Stimulated activated CD8-positive, alpha-beta memory T cell treated with anti-CD3 and anti-CD28 coated beads, Interleukin-12 subunit alpha, Interleukin-12 subunit beta, amount 100 ng/mL, for 1 hour (primary cell): ENCODE results near the gene KCNC1.

Source experiments
- DNase-seq: peaks from one replicate; pipeline ENCODE4 v3.0.0-alpha.2; 2020; ENCODE audit warnings: low read depth

Gene KCNC1

DNA sequence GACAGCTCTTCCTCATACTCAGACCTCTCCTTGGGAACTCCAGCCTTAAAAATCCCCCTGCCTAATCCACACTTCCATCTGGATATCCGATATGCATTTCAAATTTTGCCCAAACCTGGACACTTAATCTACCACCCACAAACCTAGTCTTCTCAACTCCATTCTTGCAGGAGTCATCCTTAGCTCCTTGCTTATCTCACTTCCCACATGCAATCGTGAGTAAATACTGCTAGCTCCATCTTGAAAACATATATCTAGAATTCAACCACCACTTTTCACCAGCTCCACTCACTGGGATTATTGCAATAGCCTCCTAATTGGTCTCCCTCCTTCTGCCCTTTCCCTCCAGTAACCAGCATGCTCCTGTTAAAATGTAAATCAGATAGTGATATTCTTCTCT is 17.8 kb upstream of the KCNC1 start:
- DNase-seq, result no peak

DNA sequence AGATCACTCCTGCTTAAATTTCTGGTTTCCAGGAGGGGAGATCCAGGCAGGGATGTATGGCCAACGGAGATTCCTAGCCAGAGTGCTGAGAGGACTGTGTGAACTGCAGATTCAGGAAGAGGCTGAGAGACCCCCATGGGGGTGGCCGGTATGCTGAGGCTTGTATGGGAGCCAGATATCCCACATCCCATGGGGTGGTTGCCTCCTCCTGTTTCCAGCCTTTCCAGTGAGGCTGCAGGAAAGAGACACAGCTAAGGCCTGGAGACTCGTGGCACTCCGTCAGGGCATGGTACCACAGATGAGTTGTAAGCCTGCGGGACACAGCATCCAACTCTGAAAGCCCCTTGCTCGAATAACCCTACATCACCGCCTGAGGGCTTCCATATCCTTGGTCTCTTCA is 16.6 kb upstream of the KCNC1 start:
- DNase-seq, result no peak

DNA sequence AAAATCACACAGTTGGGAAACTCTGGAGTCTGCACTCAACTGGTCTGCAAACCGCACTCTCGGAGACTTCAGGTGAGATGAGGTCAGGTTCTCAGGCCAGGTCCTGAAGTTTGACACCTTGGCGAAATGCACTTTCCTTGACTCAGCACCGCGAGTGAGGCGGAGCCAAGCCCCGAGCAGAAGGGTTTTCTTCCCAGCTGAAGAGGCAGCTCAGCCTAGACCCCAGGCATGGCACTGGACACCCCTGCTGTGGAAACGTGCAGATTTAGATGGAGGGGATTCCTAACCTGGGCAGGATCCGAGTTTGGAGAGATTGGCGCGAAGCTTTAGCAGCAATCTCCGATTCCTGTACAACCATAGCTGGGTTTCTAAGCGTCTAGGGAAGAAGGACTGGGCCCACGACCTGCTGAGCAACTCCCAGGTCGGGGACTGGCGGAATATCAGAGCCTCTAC is 16.0 kb upstream of the KCNC1 start:
- DNase-seq, result no peak

DNA sequence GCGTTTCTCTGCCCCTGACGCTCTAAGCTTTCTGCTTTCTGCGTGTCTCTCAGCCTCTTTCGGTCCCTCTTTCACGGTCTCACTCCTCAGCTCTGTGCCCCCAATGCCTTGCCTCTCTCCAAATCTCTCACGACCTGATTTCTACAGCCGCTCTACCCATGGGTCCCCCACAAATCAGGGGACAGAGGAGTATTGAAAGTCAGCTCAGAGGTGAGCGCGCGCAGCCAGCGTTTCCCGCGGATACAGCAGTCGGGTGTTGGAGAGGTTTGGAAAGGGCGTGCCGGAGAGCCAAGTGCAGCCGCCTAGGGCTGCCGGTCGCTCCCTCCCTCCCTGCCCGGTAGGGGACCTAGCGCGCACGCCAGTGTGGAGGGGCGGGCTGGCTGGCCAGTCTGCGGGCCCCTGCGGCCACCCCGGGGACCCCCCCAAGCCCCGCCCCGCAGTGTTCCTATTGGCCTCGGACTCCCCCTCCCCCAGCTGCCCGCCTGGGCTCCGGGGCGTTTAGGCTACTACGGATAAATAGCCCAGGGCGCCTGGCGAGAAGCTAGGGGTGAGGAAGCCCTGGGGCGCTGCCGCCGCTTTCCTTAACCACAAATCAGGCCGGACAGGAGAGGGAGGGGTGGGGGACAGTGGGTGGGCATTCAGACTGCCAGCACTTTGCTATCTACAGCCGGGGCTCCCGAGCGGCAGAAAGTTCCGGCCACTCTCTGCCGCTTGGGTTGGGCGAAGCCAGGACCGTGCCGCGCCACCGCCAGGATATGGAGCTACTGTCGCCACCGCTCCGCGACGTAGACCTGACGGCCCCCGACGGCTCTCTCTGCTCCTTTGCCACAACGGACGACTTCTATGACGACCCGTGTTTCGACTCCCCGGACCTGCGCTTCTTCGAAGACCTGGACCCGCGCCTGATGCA is 15.3 kb upstream of the KCNC1 start, which contains the start of gene MYOD1:
TSS of gene MYOD1 (plus strand) at position 544 of the 910 bp plus-strand sequence. CDS start at position 756, 212 bp downstream.
- DNase-seq, result no peak

DNA sequence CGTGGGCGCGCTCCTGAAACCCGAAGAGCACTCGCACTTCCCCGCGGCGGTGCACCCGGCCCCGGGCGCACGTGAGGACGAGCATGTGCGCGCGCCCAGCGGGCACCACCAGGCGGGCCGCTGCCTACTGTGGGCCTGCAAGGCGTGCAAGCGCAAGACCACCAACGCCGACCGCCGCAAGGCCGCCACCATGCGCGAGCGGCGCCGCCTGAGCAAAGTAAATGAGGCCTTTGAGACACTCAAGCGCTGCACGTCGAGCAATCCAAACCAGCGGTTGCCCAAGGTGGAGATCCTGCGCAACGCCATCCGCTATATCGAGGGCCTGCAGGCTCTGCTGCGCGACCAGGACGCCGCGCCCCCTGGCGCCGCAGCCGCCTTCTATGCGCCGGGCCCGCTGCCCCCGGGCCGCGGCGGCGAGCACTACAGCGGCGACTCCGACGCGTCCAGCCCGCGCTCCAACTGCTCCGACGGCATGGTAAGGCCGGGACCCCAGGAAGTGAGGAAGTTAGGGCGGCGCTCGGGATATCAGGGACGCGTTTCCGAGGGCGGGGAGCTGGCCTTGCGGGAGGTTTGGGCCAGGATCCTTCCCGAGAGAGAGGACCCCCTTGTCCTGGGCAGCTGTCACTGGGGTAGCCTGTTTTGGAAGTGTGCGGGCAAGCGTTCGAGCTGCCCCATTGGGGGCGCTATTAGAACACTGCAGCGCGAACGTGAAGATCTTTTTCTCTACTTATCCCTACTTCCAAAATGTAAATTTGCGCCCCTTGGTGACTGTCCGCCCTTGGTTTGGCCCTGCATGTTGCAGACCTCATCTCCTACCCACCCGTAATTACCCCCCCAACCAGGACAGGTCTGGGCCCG is 14.4 kb upstream of the KCNC1 start:
- DNase-seq, result no peak

DNA sequence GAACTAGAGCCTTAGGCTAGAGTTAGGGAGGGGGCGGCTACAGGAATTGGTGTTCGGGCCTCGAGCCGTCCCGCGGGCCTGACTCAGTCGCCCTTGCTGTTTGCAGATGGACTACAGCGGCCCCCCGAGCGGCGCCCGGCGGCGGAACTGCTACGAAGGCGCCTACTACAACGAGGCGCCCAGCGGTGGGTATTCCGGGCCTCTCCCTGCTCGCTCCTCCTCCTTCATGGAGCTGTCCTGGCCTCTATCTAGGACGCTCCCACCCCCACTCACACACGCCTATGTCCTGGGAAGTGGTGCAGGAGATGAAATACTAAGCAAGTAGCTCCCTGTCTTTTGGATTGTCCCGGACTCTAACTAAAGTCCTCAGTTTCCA is 13.8 kb upstream of the KCNC1 start:
- no peak for DNase-seq

DNA sequence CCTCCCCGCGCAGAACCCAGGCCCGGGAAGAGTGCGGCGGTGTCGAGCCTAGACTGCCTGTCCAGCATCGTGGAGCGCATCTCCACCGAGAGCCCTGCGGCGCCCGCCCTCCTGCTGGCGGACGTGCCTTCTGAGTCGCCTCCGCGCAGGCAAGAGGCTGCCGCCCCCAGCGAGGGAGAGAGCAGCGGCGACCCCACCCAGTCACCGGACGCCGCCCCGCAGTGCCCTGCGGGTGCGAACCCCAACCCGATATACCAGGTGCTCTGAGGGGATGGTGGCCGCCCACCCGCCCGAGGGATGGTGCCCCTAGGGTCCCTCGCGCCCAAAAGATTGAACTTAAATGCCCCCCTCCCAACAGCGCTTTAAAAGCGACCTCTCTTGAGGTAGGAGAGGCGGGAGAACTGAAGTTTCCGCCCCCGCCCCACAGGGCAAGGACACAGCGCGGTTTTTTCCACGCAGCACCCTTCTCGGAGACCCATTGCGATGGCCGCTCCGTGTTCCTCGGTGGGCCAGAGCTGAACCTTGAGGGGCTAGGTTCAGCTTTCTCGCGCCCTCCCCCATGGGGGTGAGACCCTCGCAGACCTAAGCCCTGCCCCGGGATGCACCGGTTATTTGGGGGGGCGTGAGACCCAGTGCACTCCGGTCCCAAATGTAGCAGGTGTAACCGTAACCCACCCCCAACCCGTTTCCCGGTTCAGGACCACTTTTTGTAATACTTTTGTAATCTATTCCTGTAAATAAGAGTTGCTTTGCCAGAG is 13.2 kb upstream of the KCNC1 start:
- DNase-seq, result no peak

DNA sequence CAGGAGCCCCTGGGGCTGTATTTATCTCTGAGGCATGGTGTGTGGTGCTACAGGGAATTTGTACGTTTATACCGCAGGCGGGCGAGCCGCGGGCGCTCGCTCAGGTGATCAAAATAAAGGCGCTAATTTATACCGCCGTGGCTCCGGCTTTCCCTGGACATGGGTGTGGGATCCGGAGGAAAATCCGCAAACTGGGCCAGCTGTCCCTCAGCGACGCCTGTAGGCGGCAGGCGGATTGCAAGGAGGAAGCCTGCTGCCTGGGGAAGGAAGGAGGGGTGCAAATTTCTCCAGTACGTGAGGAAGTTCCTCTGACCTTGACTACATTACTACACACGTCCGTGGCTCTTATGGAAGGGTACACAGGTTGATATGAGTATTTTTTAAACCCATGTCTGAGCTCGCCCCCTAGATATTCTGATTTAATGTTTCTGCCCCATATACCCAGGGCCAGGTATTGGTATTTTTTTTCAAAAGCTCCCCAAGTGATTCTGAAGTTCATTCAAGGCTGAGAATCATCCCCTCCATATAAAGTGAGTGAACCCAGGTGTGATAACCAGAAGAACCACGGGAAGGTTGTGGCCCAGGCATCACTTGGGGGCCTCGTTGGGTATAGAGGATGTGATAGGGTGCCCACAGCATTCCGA is 12.5 kb upstream of the KCNC1 start:
- DNase-seq, result no peak

DNA sequence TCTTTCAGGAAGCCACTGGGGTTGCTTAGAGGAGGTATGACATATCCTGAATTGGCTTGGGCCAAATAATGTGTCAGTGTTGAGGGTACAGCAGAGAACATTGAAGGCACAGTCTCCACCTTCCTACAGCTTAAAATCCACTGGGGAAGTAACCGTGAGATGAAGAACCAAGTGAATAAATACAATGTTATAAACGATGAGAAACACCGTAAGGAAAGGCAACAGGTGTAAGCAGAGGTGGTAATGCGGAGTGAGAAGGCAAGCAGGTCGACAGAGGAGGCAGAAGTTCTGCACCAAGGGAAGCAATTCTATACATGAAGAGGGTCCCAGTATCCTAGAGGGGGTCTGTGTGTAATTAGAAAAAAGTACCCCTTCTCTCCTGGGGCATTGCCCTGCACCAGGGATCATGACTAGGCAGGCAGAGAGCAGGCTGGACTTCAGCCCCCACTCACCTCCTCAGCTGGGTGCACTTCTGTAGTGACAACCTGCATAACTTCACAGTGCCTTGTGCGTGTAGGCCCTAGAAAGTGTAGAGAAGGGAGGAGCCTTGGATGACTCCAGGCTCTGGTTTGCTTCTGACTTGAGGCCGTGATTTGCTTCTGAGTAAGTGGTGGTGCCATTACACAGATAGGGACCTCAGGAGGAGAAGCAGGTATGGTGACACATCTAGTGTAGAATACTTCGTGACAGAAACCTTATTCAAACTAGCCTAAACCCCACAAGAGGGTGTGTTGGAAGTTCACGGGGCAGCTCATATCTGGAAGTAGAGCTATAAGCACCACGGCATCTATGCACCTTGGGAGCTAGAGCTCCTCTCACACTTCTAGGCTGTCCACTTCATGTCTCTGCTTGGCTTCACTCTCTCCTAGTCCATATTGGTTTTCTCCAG is 10.3 kb upstream of the KCNC1 start:
- DNase-seq, result no peak

DNA sequence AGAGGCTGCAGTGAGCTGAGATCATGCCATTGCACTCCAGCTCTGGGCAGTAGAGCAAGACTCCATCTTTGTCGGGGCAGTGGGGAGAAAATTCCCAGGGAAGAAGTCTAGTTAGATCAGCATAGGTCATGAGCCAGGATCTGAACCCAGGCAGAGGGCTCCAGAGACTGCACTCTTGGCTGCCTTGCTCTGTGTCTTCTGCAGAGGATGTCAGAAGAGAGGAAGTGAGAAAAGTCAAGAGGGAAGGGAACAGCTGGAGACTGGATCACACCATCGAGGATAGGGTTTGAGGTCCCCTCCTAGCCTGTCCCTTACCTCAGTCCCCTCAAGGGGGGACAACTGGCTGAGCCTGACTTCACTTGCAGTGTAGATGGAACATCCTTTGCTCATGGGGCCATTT is 9.4 kb upstream of the KCNC1 start:
- DNase-seq, result no peak

DNA sequence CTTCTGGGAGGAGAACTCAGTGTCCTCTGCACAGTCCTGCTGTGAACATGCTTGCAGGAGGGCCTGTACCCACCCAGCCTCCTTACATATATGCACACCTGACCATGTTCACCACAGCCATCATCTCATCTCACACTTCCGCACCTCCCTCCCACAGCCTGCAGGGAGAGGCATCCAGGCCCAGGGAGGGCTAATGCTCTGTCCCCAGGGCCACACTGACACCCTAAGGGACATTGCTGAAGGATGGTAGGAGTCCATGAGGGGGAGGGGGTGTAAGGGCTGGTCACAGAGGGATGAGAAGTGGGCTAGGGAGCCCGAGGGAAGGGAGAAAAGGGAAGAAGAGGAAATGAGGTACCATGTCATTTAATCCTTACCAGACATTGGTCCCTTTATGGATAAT is 4.4 kb upstream of the KCNC1 start:
- DNase-seq, result no peak

DNA sequence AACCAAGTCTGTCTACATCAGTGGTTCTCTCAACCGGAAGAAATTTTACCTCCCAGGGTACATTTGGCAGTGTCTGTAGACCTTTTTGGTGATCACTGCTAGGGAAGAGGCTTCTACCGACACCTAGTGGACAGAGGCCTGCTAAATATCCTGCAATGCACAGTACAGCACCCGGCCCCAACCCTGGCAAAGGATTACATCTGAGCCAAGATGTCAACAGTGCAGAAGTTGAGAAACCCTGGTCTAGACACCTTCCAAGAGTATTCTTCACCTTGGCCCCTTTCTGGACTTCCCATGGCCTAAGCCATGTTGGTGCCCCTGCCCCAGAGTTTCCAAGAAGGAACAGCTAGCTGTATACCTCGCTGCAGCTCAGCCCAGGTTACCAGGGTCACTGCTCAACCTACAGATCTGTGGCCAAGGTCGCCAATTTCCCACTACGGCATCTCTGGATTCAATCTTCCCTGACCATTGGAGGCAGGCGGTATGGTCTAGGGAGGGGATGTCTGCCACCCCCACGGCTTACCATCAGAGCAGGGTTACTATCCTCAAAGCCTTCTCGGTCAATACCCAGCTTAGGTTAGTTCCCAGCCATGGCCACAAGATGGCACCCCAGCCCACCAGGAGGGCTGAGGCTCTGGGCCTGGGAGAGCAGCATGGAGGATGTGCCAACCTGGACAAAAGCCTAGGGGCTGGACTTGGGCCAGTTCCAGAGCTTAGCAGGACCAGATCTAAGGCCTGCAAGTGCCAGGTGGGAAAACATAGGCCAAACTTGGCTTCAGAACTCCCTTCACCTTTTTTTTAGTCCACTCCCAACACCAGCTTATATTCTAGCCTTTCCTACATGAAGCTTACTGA is 3.7 kb upstream of the KCNC1 start:
- DNase-seq, result peak; percentile 7

DNA sequence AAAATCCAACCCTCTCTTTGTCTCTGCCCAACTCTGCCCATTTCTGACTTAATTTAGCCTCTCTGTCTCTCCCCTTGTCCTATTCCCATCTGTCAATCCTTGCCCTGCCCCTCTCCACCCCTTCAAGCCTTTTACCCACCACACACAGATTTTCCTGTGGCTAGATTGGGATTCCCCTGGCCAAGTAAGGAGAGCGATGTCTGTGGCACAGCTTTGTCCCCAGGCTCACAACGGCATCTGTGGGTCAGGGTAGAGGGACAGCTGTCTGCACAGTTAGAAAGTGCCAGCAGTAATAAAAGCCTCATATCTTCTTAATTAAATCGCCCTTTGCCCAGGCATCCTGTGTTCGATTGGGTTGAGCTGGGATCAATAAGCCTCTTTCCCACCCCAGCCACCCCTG is 1.3 kb upstream of the KCNC1 start:
- DNase-seq, result no peak

DNA sequence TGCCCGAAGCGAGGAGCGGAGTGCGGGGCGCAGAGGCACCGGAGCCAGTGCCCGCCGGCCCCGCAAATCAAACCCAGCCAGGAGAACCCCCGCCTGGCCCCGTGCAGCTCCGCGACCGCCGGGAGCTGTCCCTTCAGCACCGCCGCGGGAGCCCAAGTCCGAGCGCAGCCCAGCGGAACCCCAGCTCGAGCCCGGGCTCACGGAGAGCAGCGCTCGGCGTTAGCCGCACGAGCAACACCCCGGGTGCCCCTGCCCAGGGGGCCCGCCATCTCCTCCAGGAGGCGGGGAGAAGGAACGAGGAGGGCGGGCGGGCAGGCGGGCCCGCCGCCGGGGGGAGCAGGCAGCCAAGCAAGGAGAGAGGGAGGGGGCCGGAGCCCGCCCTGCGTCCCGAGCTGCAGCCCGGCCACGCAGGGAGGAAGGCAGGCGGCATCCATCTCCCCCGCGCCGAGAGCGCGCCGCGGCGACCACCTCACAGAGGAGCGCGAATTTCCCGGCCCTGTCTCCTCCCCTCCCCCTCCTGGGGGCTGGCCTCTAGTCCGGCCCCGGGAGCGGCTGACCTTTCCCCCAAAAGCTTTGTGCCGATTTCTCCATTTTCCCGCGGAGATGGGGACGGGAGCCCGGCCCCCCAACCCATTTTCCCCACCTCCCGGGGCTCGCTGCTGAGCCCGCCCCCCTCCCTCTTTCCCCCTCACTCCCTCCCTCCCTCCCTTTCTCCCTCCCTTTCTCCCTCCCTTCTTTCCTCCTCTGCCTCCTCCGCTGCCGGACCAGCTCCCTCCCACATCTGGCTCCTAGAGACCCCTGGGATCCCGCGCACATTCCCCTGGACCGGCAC is 621 bp downstream of the KCNC1 start:
- no peak for DNase-seq

DNA sequence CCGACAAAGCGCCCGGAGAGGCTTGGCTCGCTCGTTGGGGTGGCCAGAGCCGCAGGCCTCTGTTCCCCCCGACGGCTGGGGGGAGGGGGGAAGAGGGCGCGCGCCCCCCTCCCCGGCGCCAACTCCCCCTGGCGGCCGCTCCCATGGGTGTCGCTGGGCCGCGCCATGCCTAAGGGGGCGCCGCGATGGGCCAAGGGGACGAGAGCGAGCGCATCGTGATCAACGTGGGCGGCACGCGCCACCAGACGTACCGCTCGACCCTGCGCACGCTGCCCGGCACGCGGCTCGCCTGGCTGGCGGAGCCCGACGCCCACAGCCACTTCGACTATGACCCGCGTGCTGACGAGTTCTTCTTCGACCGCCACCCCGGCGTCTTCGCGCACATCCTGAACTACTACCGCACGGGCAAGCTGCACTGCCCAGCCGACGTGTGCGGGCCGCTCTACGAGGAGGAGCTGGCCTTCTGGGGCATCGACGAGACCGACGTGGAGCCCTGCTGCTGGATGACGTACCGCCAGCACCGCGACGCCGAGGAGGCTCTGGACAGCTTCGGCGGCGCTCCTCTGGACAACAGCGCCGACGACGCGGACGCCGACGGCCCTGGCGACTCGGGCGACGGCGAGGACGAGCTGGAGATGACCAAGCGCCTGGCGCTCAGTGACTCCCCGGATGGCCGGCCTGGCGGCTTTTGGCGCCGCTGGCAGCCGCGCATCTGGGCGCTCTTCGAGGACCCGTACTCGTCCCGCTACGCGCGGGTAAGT is 1.4 kb downstream of the KCNC1 start:
- DNase-seq, result no peak

DNA sequence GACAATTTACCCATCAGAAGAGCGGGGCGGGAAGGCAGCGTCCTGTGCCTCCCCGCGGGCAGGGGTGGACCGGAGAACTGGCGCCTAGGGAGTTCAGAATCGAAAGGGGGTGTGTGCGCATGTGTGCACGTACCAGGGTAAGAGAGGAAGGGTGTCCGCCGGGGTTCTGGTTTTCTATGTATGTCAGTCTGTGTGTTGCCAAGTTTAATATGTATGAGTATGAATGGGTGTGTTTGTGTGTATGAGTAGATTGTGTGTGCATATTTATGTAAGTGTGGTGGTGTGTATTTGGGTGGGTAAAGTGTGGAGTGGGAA is 2.0 kb downstream of the KCNC1 start:
- DNase-seq, result no peak

DNA sequence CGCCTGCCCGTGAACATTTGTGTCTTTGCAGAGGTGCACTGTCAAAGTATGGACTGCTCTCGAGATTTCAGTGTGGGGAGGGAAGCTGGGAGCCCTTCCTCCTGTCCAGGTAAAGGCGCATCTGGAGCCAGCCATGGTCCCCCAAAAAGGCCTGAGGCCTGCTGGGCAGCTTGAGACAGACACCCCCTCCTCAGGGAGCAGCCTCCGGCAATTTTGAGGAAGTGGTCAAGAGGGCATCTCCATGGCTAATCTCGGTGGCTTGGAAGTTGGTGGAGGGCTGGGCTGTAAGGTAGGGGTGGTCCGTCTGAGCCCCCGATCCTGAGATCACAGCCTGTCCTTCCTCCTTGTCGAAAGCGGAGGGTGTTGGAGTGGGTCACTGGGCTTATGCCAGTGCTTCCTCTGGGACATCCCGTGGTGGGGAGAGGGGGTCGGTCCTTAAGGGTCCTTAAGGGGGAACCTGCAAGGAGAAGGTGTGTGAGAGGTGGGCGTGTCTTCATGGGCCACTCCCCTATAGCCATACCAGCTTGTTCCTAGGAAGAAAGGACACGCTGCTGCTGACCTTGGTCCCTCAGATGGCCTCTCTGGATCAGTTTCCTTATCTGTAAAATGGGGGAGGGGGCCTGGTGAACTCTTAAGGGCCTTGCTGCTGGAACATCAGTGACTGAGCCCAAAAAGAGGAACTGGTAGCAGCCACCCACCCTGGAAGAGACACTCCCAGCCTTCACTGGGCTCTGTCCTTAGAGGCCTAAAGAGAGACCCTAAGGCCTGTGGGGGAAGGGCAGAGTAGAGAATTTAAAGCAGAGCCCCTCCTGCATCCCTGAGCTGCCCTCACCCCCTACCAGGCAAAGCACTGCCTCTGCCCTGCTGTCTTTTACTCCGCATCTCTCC is 2.6 kb downstream of the KCNC1 start:
- no peak for DNase-seq
